ENCODE data around the gene MAPK8IP3. TPM values are rescaled to one million over a fixed set of nuclear protein-coding genes. Genes with fewer than 3 reads are reported as not detected.

The MAPK8IP3 gene
- polyA plus RNA-seq, 1 donor (not counting 4 experiments of a cell fraction or from before 2014, with no cell fraction given): 11.7 TPM

DNA sequence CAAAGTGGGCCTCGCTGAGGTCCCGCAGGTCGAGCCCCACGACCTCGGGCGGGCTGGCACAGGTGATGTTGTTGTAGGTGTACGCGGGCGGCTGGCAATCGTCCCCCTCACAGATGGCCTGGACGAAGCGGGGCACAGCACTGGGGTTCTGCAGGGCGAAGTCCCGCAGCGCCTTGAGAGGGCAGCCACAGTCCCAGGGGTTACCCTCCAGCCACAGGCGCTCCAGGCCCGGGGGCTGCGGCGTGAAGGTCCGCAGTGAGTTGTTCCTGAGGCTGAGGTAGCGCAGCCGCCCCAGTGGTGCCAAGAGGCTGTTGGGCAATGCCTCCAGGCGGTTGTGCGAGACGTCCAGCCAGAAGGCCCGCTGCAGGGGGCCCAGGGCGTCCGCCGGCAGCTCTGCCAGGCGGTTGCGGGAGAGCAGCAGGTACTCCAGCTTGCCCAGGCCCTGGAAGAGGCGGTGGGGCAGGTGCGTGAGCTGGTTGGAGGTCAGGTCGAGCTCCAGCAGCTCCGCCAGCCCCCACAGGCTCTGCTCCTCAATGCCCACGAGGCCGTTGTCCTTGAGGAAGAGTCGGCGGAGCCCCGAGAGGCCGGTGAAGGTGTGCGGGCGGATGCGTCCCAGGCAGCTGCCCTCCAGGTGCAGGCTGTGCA lies 84.7 kb downstream of the MAPK8IP3 start:
- H3K4me3 ChIP-seq (ENCODE audit: control insufficient read depth in 2 of 3, extremely low read depth in 1 of 3, insufficient read depth in 2 of 3, low read depth in 1 of 3, low read length in 3 of 3): no peak overlapping the region
- no peaks in the 10 kb centered on the region for H3K9me1 ChIP-seq (ENCODE audit: control insufficient read depth, extremely low read depth, insufficient read depth, low read length)
- peaks cover 15% of the 10 kb centered on the region for H3K4me1 ChIP-seq (ENCODE audit: control insufficient read depth, extremely low read depth, insufficient read depth, low read length)
- DNase-seq (ENCODE audit: low read depth, low spot score): no peak
- H3K9ac ChIP-seq (ENCODE audit: control insufficient read depth, extremely low read depth, insufficient read depth, low read length): no peak overlapping the region
- H2AFZ ChIP-seq (ENCODE audit: control insufficient read depth, low read length): no peak overlapping the region
- no peak overlapping the region for H3K27ac ChIP-seq (ENCODE audit: control insufficient read depth, insufficient read depth, low read length)
- dilution Hi-C loops (cut with MboI; ENCODE audit: extremely low pct_ligation_motif_present, low sequenced_read_pairs): no loop called here
- H3K9me3 ChIP-seq (ENCODE audit: control insufficient read depth, low read depth, low read length): no peaks in the 10 kb centered on the region
- no peaks in the 10 kb centered on the region for H3K27me3 ChIP-seq (ENCODE audit: control insufficient read depth, extremely low read depth, insufficient read depth, low read length)
- H4K20me1 ChIP-seq (ENCODE audit: control insufficient read depth, extremely low read depth, insufficient read depth, low read length): peaks cover 3% of the 10 kb centered on the region
- TF ChIP-seq EZH2 (IDR thresholded peaks at IDR 0.05; ENCODE audit: low read length): no peak
- TF ChIP-seq, protein P1, sequence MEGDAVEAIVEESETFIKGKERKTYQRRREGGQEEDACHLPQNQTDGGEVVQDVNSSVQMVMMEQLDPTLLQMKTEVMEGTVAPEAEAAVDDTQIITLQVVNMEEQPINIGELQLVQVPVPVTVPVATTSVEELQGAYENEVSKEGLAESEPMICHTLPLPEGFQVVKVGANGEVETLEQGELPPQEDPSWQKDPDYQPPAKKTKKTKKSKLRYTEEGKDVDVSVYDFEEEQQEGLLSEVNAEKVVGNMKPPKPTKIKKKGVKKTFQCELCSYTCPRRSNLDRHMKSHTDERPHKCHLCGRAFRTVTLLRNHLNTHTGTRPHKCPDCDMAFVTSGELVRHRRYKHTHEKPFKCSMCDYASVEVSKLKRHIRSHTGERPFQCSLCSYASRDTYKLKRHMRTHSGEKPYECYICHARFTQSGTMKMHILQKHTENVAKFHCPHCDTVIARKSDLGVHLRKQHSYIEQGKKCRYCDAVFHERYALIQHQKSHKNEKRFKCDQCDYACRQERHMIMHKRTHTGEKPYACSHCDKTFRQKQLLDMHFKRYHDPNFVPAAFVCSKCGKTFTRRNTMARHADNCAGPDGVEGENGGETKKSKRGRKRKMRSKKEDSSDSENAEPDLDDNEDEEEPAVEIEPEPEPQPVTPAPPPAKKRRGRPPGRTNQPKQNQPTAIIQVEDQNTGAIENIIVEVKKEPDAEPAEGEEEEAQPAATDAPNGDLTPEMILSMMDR (optimal IDR thresholded peaks at IDR 0.05 in 1 of 3, IDR thresholded peaks at IDR 0.05 in 1 of 3, conservative IDR thresholded peaks at IDR 0.05 in 1 of 3; ENCODE audit: extremely low read depth in 1 of 3, insufficient read depth in 2 of 3, low read length in 3 of 3): no peak
- H3K36me3 ChIP-seq (ENCODE audit: control insufficient read depth in 2 of 2, extremely low read depth in 1 of 2, insufficient read depth in 2 of 2, low read length in 2 of 2): peaks cover 0 to 11% of the 10 kb centered on the region in 2 experiments
- H3K79me2 ChIP-seq (ENCODE audit: control insufficient read depth, insufficient read depth, low read length): peaks cover 21% of the 10 kb centered on the region
- H3K4me2 ChIP-seq (ENCODE audit: control insufficient read depth, extremely low read depth, insufficient read depth, low read depth, low read length): no peak overlapping the region
- no peak for FAIRE-seq

DNA sequence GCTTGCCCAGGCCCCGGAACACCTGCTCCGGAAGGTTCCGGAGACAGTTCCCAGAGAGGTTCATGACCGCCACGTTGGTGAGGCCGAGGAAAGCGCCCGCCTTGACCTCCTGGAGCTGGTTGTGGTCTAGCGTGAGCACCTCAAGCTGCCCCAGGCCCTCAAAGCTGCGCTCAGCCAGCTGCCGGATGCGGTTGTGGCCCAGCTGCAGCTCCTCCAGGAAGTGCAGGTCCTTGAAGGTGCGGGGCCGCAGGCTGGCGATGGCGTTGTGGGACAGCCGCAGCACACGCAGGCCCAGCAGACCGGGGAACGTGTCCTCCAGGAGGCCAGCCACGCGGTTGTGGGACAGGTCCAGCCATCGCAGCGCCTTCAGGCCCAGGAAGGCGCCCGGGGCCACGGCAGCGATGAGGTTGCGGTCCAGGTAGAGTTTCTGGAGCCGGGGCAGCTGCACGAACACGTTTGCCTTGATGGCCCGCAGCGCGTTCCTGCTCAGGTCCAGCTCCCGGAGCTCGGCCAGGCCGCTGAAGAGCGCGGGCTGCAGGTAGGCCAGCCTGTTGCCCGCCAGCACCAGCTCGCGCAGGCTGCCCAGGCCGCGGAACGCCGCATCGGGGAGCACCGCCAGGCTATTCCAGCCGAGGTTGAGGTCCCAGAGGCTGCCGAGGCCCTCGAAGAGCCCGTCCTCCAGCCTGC lies 85.4 kb downstream of the MAPK8IP3 start:
- Histone ChIP-seq H3K9me3 (ENCODE audit: control insufficient read depth, low read depth, low read length) (no peaks in the 10 kb centered on the region), H3K79me2 (ENCODE audit: control insufficient read depth, insufficient read depth, low read length) (peaks cover 14% of the 10 kb centered on the region), H3K4me3 (ENCODE audit: control insufficient read depth in 2 of 3, extremely low read depth in 1 of 3, insufficient read depth in 2 of 3, low read depth in 1 of 3, low read length in 3 of 3) (no peak overlapping the region), H3K9me1 (ENCODE audit: control insufficient read depth, extremely low read depth, insufficient read depth, low read length) (no peaks in the 10 kb centered on the region), H3K9ac (ENCODE audit: control insufficient read depth, extremely low read depth, insufficient read depth, low read length) (no peak overlapping the region), H3K36me3 (ENCODE audit: control insufficient read depth in 2 of 2, extremely low read depth in 1 of 2, insufficient read depth in 2 of 2, low read length in 2 of 2) (peaks cover 0 to 11% of the 10 kb centered on the region in 2 experiments), H2AFZ (ENCODE audit: control insufficient read depth, low read length) (no peak overlapping the region), H3K4me2 (ENCODE audit: control insufficient read depth, extremely low read depth, insufficient read depth, low read depth, low read length) (no peak overlapping the region), H3K4me1 (ENCODE audit: control insufficient read depth, extremely low read depth, insufficient read depth, low read length) (peaks cover 15% of the 10 kb centered on the region), H4K20me1 (ENCODE audit: control insufficient read depth, extremely low read depth, insufficient read depth, low read length) (peaks cover 3% of the 10 kb centered on the region), H3K27me3 (ENCODE audit: control insufficient read depth, extremely low read depth, insufficient read depth, low read length) (no peaks in the 10 kb centered on the region), H3K27ac (ENCODE audit: control insufficient read depth, insufficient read depth, low read length) (no peak overlapping the region)
- DNase-seq (ENCODE audit: low read depth, low spot score) (no peak), FAIRE-seq (no peak)
- dilution Hi-C loops (cut with MboI; ENCODE audit: extremely low pct_ligation_motif_present, low sequenced_read_pairs): no loop called here
- TF ChIP-seq, protein P1 (optimal IDR thresholded peaks at IDR 0.05 in 1 of 3, IDR thresholded peaks at IDR 0.05 in 1 of 3, conservative IDR thresholded peaks at IDR 0.05 in 1 of 3; ENCODE audit: extremely low read depth in 1 of 3, insufficient read depth in 2 of 3, low read length in 3 of 3): no peak
- TF ChIP-seq EZH2 (IDR thresholded peaks at IDR 0.05; ENCODE audit: low read length): no peak

All from keratinocyte (primary cell).